IMR-90 (cell line): ENCODE results near the gene KAZN. TPM values are rescaled to one million over a fixed set of nuclear protein-coding genes. Genes with fewer than 3 reads are reported as not detected.

Source experiments
- ATAC-seq: fragments of 200-7000 bp; cut with Tn5 transposase; 2 replicates; pipeline ENCODE4 v1.9.1; 2020; ENCODE audit warnings: low read depth, mild to moderate bottlenecking, moderate library complexity
- BruUV-seq: library from RNA; stranded (reverse); fragments of 400-500 nt; replicated peaks from 2 replicates; lab custom pipeline; 2021; lab: Mats Ljungman, UMichigan
- CTCF ChIA-PET: fragments of 300-600 bp; formaldehyde crosslinking; extraction: SDS; loops from one replicate; lab custom pipeline; 2021; ENCODE audit warnings: antibody characterized with exemption; lab: Yijun Ruan, JAX
- POLR2A ChIA-PET: fragments of 300-600 bp; sonication (Branson Sonifier 250); formaldehyde crosslinking; loops from one replicate; lab custom pipeline; 2022; ENCODE audit warnings: antibody characterized with exemption; ENCODE audit not compliant: unreplicated experiment; lab: Charles Lee
- DNase-seq: peaks from one replicate; pipeline ENCODE4 v3.0.0; 2013
- H2AFZ ChIP-seq: replicated peaks from 2 replicates; pipeline ENCODE3; 2013; ENCODE audit warnings: low read length, mild to moderate bottlenecking; ENCODE audit not compliant: poor library complexity
- H2AK5ac ChIP-seq: 2 replicates; pipeline ENCODE4 v1.6.1; 2013; ENCODE audit warnings: low read depth, low read length, inconsistent platforms
- H2AK9ac ChIP-seq: replicated peaks from 2 replicates; pipeline ENCODE3; 2013; ENCODE audit warnings: mild to moderate bottlenecking, low read depth, low read length, moderate library complexity; ENCODE audit not compliant: poor library complexity
- H2BK120ac ChIP-seq: 2 replicates; pipeline ENCODE4 v1.6.1; 2013; ENCODE audit warnings: low read depth, low read length, inconsistent platforms
- H2BK15ac ChIP-seq: 3 replicates; pipeline ENCODE4 v1.6.1; 2013; ENCODE audit warnings: low read depth, low read length, inconsistent platforms
- H2BK20ac ChIP-seq: 2 replicates; pipeline ENCODE4 v1.6.1; 2013; ENCODE audit warnings: low read depth, mild to moderate bottlenecking, inconsistent platforms, low read length, moderate library complexity
- H2BK5ac ChIP-seq: 2 replicates; pipeline ENCODE4 v1.6.1; 2013; ENCODE audit warnings: mild to moderate bottlenecking, low read depth, low read length, inconsistent platforms; ENCODE audit not compliant: poor library complexity, severe bottlenecking
- H3K14ac ChIP-seq: replicated peaks from 2 replicates; pipeline ENCODE4 v1.6.1; 2013; ENCODE audit warnings: low read depth, low read length, inconsistent platforms
- H3K18ac ChIP-seq: 2 replicates; pipeline ENCODE4 v1.6.1; 2013; ENCODE audit warnings: low read depth, low read length, control low read depth
- H3K23ac ChIP-seq: 2 replicates; pipeline ENCODE4 v1.6.1; 2013; ENCODE audit warnings: low read depth, low read length, inconsistent platforms
- H3K27ac ChIP-seq: 2 replicates; pipeline ENCODE4 v1.5.1; 2013; ENCODE audit warnings: mild to moderate bottlenecking, control low read depth, low read length; ENCODE audit not compliant: insufficient read depth
- H3K27me3 ChIP-seq: 2 replicates; pipeline ENCODE4 v1.6.1; 2013; ENCODE audit warnings: low read length; ENCODE audit not compliant: control insufficient read depth, insufficient read depth
- H3K36me3 ChIP-seq: 2 replicates; pipeline ENCODE4 v1.6.1; 2013; ENCODE audit warnings: low read length, mixed read lengths; ENCODE audit not compliant: control insufficient read depth, insufficient read depth
- H3K4ac ChIP-seq: 2 replicates; pipeline ENCODE4 v1.6.1; 2013; ENCODE audit warnings: low read depth, low read length, inconsistent platforms
- H3K4me1 ChIP-seq: 2 replicates; pipeline ENCODE4 v1.6.1; 2013; ENCODE audit warnings: low read length, mixed read lengths; ENCODE audit not compliant: control insufficient read depth, insufficient read depth
- H3K4me2 ChIP-seq: 2 replicates; pipeline ENCODE4 v1.6.1; 2013; ENCODE audit warnings: low read depth, mild to moderate bottlenecking, control low read depth, low read length, moderate library complexity
- H3K4me3 ChIP-seq: 2 replicates; pipeline ENCODE4 v1.5.1; 2013; ENCODE audit warnings: low read depth, mild to moderate bottlenecking, control low read depth, low read length, moderate library complexity; ENCODE audit not compliant: insufficient read depth
- H3K56ac ChIP-seq: 2 replicates; pipeline ENCODE4 v1.6.1; 2013; ENCODE audit warnings: low read length, inconsistent platforms; ENCODE audit not compliant: insufficient read depth; ENCODE audit errors: extremely low read depth
- H3K79me1 ChIP-seq, 2 experiments: 2 replicates each; pipeline ENCODE4 v1.6.1; 2013; ENCODE audit warnings: low read length in 2 of 2, inconsistent platforms in 1 of 2, low read depth in 1 of 2
- H3K9ac ChIP-seq: 2 replicates; pipeline ENCODE4 v1.6.1; 2013; ENCODE audit warnings: low read depth, low read length, control low read depth
- H3K9me1 ChIP-seq: 2 replicates; pipeline ENCODE4 v1.6.1; 2013; ENCODE audit warnings: low read length, inconsistent platforms; ENCODE audit not compliant: insufficient read depth
- H3K9me3 ChIP-seq: 2 replicates; pipeline ENCODE4 v1.6.1; 2013; ENCODE audit warnings: low read length; ENCODE audit not compliant: control insufficient read depth, insufficient read depth
- H4K20me1 ChIP-seq: 2 replicates; pipeline ENCODE4 v1.6.1; 2013; ENCODE audit warnings: low read length, inconsistent platforms; ENCODE audit not compliant: insufficient read depth
- H4K5ac ChIP-seq: 2 replicates; pipeline ENCODE4 v1.6.1; 2013; ENCODE audit warnings: mild to moderate bottlenecking, low read depth, low read length, control low read depth
- H4K8ac ChIP-seq, 2 experiments: 2 replicates each; pipeline ENCODE4 v1.6.1; 2013; ENCODE audit warnings: low read depth in 2 of 2, low read length in 2 of 2, control low read depth in 1 of 2, inconsistent platforms in 1 of 2
- H4K91ac ChIP-seq: 2 replicates; pipeline ENCODE4 v1.6.1; 2013; ENCODE audit warnings: low read depth, low read length, inconsistent platforms; ENCODE audit not compliant: insufficient read depth
- BHLHE40 ChIP-seq: fragments of 150-350 bp; IDR thresholded peaks from 2 replicates; pipeline ENCODE4 v1.6.1; 2016; ENCODE audit warnings: mild to moderate bottlenecking, low read depth, low read length
- CTCF ChIP-seq: conservative IDR thresholded peaks from 2 replicates; pipeline ENCODE4 v1.5.1; 2012; ENCODE audit warnings: mild to moderate bottlenecking, low read depth, low read length, improper control_type of control experiment
- FOS ChIP-seq: fragments of 150-350 bp; IDR thresholded peaks from 2 replicates; pipeline ENCODE4 v1.6.1; 2016; ENCODE audit warnings: low read depth, low read length
- MAFK ChIP-seq: IDR thresholded peaks from 2 replicates; pipeline ENCODE4 v1.6.1; 2012; ENCODE audit warnings: low read depth, low read length, improper control_type of control experiment
- MAZ ChIP-seq: IDR thresholded peaks from 2 replicates; pipeline ENCODE4 v1.6.1; 2012; ENCODE audit warnings: low read depth, mild to moderate bottlenecking, low read length, improper control_type of control experiment, moderate library complexity, borderline replicate concordance
- MXI1 ChIP-seq: IDR thresholded peaks from 2 replicates; pipeline ENCODE4 v1.6.1; 2012; ENCODE audit warnings: low read depth, mild to moderate bottlenecking, low read length, moderate library complexity, borderline replicate concordance
- POLR2A ChIP-seq: IDR thresholded peaks from 2 replicates; pipeline ENCODE4 v1.6.1; 2012; ENCODE audit warnings: mild to moderate bottlenecking, low read depth, low read length
- RFX5 ChIP-seq: IDR thresholded peaks from 2 replicates; pipeline ENCODE4 v1.8.0; 2012; ENCODE audit warnings: low read depth, mild to moderate bottlenecking, low read length, moderate library complexity
- SMC3 ChIP-seq: fragments of 150-350 bp; IDR thresholded peaks from 2 replicates; pipeline ENCODE4 v1.6.1; 2016; ENCODE audit warnings: low read depth, mild to moderate bottlenecking, antibody characterized with exemption, low read length, moderate library complexity
- USF2 ChIP-seq: fragments of 150-350 bp; IDR thresholded peaks from 2 replicates; pipeline ENCODE4 v1.6.1; 2017; ENCODE audit warnings: mild to moderate bottlenecking, antibody characterized with exemption, low read length, low read depth
- WGBS, 2 experiments: methylation state at CpG; one replicate each; pipeline versions ENCODE4 v1.1.5 to v1.1.7; 2013; ENCODE audit warnings: missing lambda C conversion rate in 2 of 2; ENCODE audit not compliant: insufficient read length in 1 of 2; ENCODE audit errors: extremely low coverage in 2 of 2; 5-methylcytosine and 5-hydroxymethylcytosine counted together
- dilution Hi-C: fragments of 300-500 bp; cut with HindIII; formaldehyde crosslinking; loops from one replicate; pipeline ENCODE4 v1.14.3; 2018; ENCODE audit warnings: low sequenced_read_pairs; ENCODE audit not compliant: unreplicated experiment
- in situ Hi-C: fragments of 300-500 bp; cut with MboI; formaldehyde crosslinking; loops from 3 replicates; pipeline ENCODE4 v1.14.3; 2019; ENCODE audit warnings: low sequenced_read_pairs, inconsistent platforms, mixed read lengths
- intact Hi-C: fragments of 100-400 bp; cut with micrococcal nuclease; formaldehyde crosslinking; loops from 2 replicates; pipeline ENCODE4 v1.10.0; 2022
- polyA plus RNA-seq, 3 experiments: library from polyadenylated mRNA; depleted of rRNA; stranded (reverse); fragments of >200 nt; gene quantifications; 2 replicates each; pipeline ENCODE4 v1.2.3, GENCODE V29; 2012; ENCODE audit warnings: low replicate concordance in 1 of 3
- total RNA-seq: library from RNA; depleted of rRNA; stranded (reverse); fragments of >200 nt; gene quantifications from 2 replicates; pipeline ENCODE4 v1.2.3, GENCODE V29; 2012

The KAZN gene
- total and polyA plus RNA-seq, 2 of the 4 experiments (the other 2 are of a cell fraction) = 5.2 to 10.5 TPM

- H3K56ac ChIP-seq = no peak overlapping the region
- H2BK5ac ChIP-seq = no peak overlapping the region
- BruUV-seq = no TSS peak
- in situ Hi-C loops (no loop called here), intact Hi-C loops (loop anchor here (10.0 kb wide), 1 partner anchor 277 kb away; no protein-coding TSS in a partner anchor), dilution Hi-C loops (no loop called here)
- ATAC-seq (no peak), DNase-seq (no peak)
- H2AFZ ChIP-seq = no peak overlapping the region
- no peak overlapping the region for H4K5ac ChIP-seq
- H3K4me2 ChIP-seq = no peak overlapping the region
- TF ChIP-seq MAZ (no peak), SMC3 (no peak), POLR2A (no peak), RFX5 (no peak), MAFK (no peak), MXI1 (no peak), CTCF (no peak), BHLHE40 (no peak), FOS (no peak), USF2 (no peak)
- no peaks in the 10 kb centered on the region for H3K27me3 ChIP-seq
- H4K20me1 ChIP-seq = peaks cover 9% of the 10 kb centered on the region; the same call in 1 of the 2 replicates
- H4K8ac ChIP-seq = no peak overlapping the region
- no peak overlapping the region for H2AK5ac ChIP-seq
- no peaks in the 10 kb centered on the region for H3K36me3 ChIP-seq
- H2AK9ac ChIP-seq = no peak overlapping the region
- H3K79me1 ChIP-seq = peaks cover 15 to 39% of the 10 kb centered on the region in 2 experiments
- no peak overlapping the region for H3K18ac ChIP-seq
- no peaks in the 10 kb centered on the region for H3K9me3 ChIP-seq
- H3K27ac ChIP-seq = no peak overlapping the region
- H2BK120ac ChIP-seq = no peak overlapping the region
- H3K4me1 ChIP-seq = 0 out of 2 replicates have a peak, but pooled peaks cover 5% of the 10 kb centered on the region
- CTCF ChIA-PET = no interaction called here
- H3K9ac ChIP-seq = no peak overlapping the region
- no peak overlapping the region for H3K4ac ChIP-seq
- no peak overlapping the region for H3K23ac ChIP-seq
- no peak overlapping the region for H2BK15ac ChIP-seq
- 86% methylated on average over 1 of the region's 10 CpGs; no CpG with 5 or more reads in 1 of the 2 experiments for WGBS, 2 experiments
- no peak overlapping the region for H4K91ac ChIP-seq
- no peak overlapping the region for H2BK20ac ChIP-seq
- POLR2A ChIA-PET = no interaction called here
- no peak overlapping the region for H3K4me3 ChIP-seq
- H3K9me1 ChIP-seq = peaks cover 11% of the 10 kb centered on the region; the same call in 1 of the 2 replicates
- H3K14ac ChIP-seq = no peak overlapping the region
Measured at GRCh38 chr1:15022048-15022447, 423.6 kb downstream of the KAZN start.
